Muscle of arm (tissue), 12 donors: ENCODE measurements around the gene NR4A2. TPM values are rescaled to one million over a fixed set of nuclear protein-coding genes. Genes with fewer than 3 reads are reported as not detected.

Experiments used
- DNase-seq: peaks from one replicate; pipeline ENCODE4 v3.0.0-alpha.2; 2013
- polyA plus RNA-seq, 12 donors: library from polyadenylated mRNA; unstranded; fragments of 120-200 nt; gene quantifications; one replicate each; pipeline ENCODE4 v1.2.1, GENCODE V29; 2013; ENCODE audit not compliant: insufficient read length in 12 of 12

The NR4A2 gene
- polyA plus RNA-seq, 12 donors = 1.3 to 10.7 (median 2.2) TPM; not detected in 1

- DNase-seq = no peak
Measured at GRCh38 chr2:156340804-156341451, 8.4 kb upstream of the NR4A2 start.

GRCh38 chr2:156340377-156340776, 7.9 kb upstream of the NR4A2 start:
- no peak for DNase-seq

DNA sequence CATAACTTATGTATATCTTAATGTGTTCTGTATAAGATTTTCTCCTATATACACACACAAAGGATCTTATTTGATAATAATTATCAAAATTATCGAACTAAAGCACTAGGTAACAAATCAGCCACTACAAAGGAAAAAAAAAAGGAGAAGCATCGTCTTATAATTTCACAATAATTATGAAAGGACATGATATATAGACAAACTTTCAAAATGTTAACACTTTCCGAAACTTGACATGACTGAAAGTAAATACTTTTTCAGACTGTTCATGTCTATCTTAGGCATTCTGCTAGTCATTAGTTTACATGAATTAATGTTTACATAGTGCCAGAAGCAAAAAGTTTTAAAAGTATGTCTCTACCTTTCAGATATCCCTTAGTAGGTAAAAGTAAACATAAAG, 7.3 kb upstream of the NR4A2 start:
- no peak for DNase-seq

DNA sequence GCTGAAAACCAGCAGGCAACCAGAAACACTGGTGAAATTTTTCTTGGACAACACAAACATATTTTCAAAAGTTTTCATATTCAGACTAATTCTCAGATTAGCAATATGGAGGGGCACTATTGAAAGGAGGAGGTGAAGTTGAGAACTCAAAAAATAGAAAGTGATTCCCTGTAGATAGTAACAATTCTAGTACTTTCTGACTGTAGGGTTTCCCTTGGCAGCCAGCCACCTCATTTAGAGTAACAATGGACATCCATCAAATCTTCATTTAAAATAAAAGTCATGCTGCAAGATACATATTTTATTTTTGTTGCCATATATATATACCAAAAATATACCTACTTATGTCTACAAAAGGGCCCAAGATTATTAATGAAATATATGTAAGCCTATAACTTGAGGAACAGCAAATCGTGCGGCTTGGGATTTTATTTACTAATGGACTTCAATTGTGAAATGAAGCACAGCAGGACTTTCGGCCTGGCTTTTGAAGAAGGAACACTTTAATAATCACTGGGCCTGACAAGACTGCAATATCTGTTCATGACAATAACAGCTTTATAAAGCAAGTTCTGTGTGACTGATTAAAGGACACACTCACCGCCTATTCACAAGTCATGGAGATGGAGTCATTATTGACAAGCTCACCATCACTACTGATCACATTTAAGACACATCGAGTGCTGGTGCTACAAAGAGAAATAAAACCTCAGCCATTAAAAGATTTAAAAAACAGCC, 6.8 kb upstream of the NR4A2 start:
- DNase-seq = no peak

DNA sequence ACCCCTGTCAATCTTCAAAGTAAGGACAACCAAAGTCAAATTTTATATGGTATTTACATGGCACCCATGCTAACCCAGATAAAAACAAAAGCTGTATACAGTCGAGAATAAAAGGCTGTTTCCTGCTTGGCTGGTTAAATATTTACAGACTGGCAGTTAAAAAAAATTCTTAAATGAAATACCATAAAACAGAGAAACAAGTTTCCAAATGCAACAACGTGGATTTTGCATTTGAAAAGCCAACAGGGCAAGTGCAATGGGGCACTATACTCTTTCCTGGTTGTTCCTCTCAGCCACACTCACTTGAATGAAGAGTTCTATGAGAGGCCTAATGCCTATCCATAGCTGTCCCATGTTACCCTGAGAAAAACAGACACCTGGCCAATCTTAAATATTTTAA, 6.1 kb upstream of the NR4A2 start:
- no peak for DNase-seq

DNA sequence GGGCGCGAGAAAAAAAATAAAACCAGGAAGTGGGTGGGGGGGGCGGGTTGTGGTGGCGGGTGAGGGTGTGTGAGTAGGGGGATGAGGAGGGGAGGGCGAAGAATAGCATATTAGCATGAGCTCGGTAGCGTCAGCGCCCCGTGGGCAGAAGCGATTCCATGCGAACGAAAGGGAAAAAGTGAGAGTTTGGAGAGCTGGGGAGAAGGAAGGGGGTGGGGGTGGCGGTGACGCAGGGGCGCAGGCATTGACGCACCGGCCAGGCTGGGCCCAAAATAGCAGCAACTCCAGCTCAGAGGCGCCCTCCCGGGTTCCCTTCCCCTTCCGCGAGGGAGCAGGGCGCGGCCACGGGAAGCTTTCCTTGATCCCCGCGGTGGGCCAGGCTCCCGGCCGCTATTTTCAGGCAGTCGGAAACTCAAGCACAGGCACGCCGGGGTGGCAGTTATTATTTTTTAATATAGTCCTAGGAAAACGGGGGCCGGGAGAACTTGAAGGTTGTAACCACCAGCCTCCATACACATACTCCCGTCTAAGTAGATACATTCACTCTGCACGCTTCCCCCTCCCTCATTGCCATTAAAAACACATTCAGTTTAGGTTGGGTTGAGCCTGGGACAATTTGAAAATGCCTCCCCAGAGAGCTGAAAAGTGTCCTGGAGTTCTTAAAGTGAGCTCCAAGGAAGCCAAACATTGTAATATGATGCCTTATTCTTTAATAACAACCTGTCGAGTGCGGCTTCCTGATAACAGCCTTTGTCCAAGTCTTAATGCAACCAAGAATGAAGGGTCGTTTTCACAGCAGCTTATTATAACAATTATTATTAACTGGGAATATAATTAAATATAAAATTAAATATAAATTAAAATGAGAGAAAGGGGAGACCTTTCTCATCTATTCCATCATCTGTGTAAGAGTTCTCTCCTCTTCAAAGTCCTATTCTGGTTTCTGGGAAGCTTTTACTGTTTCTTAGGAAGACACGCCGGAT, 2.3 kb upstream of the NR4A2 start:
- DNase-seq = peak; percentile 90

- peak; percentile 70 for DNase-seq
Measured at GRCh38 chr2:156333951-156334495, 1.5 kb upstream of the NR4A2 start.

- DNase-seq = no peak
Measured at GRCh38 chr2:156333274-156333950, 891 bp upstream of the NR4A2 start.

GRCh38 chr2:156332284-156332533, 312 bp downstream of the NR4A2 start:
- no peak for DNase-seq

DNA sequence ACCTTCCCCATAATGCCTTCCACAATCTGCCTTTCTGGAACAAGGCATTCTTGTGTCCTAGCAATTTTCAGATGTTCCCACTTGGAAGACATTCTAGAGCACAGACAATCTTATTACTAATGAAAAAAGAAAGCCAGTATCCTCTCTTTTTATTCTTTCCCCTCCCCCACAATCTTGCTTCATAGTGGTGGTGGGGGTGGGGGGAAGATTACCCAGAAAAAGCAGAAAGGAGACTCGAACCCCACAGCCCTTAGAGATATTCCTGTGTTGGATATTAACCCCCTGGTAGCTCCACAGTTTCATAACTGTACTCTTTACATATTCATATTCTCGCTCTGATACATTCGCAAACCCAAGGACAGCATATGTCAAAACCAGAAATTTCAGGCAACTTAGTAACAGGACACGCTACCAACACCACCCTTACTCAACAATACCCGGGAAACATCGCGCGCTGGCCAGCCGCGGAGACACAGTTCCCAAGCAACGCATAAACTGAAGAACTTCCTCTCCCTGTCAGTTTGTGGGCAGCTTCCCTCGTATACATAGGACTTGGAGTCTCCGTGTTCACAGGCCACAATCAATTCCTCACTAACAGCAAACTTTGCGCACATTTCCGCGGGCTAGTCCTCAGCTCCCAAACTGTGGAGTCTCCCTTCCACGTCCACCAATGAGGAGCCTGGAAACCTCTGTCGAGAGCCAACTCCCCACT, 793 bp downstream of the NR4A2 start:
- DNase-seq = peak; percentile 61

- DNase-seq = no peak
Measured at GRCh38 chr2:156329927-156330726, 2.4 kb downstream of the NR4A2 start.

GRCh38 chr2:156329031-156329926, 3.2 kb downstream of the NR4A2 start:
- no peak for DNase-seq

DNA sequence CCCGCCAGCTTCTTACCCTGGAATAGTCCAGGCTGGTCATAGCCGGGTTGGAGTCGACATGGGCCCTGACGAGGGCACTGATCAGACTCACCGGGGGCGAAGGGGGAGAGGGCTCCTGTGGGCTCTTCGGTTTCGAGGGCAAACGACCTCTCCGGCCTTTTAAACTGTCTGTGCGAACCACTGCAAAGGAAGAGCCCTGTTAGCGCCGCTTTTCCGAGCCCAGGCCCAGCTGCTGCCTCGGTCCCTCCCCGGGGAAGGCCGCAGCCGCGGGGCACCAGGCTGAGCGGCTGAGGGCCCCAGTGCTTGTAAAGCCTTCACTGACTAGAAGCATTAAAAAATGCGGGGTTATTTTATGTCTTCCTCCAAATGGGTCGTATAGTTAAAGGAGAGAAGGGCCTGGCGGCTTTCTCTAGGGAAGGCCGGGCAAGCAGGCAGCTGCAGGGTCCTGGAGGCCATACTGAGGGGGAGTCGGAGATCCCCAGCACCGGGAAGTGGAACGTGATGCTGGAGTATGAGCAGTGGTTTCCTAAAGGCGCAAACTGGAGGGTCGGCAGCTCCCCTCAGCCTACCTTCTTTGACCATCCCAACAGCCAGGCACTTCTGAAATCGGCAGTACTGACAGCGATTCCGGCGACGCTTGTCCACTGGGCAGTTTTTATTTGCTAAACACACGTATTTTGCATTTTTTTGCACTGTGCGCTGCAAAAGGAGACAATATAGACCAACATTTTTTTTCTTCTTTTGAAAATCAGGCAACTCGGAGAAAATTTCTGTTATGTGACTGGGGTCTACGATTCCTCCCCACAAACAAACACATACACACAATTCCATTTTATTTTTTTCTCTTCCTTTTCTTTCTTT, 4.5 kb downstream of the NR4A2 start:
- DNase-seq = no peak

GRCh38 chr2:156326526-156327095, 5.9 kb downstream of the NR4A2 start:
- no peak for DNase-seq

DNA sequence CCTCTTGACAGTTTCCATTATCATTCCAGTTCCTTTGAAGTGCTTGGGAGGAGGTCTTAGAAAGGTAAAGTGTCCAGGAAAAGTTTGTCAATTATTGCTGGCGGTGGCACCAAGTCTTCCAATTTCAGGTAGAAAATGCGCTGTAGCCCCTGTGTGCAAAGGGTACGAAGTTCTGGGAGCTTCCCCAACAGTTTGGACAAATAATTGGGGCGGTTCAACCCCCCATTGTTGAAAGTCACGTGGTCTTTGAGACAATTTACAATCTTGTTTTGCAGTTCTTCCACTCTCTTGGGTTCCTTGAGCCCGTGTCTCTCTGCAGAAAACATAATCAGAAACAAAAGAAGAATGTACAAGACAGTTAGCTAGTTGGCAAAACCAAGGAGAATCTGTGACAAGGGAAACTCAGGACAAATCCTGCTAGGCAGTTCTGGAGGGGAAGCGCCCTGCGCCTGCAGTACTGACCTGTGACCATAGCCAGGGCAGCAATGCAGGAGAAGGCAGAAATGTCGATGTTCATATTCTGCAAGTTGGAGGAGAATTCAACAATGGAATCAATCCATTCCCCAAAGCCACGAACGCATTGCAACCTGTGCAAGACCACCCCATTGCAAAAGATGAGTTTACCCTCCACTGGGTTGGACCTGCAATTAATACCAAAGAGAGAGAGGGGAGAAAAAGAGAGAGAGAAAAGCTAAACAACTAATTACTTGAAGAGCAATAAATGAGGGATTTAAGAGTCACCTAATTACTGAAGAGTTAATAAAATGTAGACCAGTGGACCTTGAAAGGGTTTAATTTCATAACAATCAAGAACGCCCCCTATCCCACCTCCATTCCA, 6.6 kb downstream of the NR4A2 start:
- DNase-seq = no peak

- DNase-seq = no peak
Measured at GRCh38 chr2:156323754-156324153, 8.8 kb downstream of the NR4A2 start.
